Measurements from ENCODE around the gene MFSD11. TPM values are rescaled to one million over a fixed set of nuclear protein-coding genes. Genes with fewer than 3 reads are reported as not detected.
"Not testable (repeated sequence)": the region's sequence is repeated elsewhere in the genome, so short reads cannot be mapped to it uniquely, and the experiment has no call there.

MFSD11 gene
- total RNA-seq, 1 donor from 2014 or later = 13.4 TPM

DNA sequence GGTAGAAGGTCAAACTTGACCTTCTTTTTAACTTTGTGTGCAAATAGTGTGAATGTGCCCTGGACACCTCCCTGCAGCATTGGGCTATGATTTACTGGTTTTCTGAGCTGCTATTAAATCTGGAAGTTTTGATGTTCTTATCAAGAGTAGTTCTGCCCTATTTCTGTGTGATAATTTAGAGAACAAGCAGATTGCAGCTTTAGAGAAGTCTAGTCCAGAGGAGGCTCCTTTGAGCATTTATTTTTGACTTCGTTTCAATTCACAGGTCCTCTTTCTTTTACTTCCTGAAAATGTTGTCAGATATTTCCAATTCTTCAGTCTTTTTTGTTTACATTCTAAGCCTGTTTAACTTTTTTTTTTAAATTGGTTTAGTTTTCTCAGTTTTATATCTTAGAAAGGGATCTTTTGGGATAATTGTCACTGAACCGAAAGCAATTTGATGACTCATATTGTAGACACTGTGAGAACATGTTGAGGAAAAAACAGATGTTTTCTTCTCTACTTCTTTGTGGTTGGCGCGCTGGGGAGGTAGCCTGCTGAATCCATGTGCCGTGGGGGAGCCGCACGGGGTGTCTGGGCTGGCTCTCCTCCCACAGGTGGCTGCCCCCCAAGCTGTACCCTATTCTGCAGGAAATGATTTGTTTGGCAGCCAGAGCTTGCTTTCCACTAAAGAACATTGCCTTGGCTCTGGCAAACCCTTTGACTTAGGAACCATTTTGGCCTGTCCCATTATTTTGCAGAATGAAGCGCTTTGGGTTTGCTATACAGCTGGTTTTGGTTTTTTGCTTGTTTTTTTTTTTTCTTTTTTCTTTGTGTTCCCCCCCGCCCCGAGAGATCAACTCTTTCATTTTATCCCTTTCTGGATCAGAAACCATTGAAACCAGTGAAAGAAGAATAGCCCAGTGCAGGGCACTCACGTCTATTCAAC, 53.4 kb downstream of the MFSD11 start:
- DNase-seq (ENCODE audit: low spot score) = no peak
- no peak for ATAC-seq

DNA sequence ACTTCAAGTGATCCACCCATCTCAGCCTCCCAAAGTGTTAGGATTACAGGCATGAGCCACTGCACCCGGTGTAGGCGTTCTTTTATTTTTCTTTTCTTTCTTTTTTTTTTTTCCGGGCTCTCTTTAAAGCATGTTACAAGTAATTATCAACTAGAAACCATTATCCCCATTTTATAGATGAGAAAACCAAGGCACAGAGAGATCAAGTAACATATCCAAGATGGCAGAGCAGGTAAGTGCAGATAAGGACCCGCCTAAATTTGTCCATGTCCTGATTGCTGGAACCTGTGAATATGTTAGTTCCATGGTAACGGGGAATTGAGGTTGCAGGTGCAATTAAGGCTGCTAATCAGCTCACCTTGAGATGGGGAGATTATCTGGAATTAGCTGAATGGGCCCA, 54.4 kb downstream of the MFSD11 start:
- no peak for ATAC-seq
- DNase-seq (ENCODE audit: low spot score) = no peak

DNA sequence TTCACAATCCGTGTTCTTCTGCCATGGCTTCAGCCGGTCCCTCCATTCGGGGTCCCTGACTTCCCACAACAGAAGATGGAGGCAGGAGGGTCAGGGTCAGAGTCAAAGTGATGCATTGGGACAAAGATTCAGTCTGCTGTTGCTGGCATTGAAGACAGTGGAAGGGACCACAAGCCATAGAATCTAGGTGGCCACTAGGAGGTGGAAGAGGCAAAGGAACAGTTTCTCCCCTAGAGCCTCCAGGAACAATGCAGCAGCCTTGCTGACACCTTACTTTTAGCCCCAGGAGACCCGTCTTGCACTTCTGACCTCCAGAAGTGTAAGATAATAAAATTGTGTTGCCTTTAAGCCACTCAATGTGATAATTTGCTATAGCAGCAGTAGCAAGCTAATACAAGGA, 55.9 kb downstream of the MFSD11 start:
- ATAC-seq (peak; percentile 23), DNase-seq (ENCODE audit: low spot score) (no peak)

- ATAC-seq (no peak), DNase-seq (ENCODE audit: low spot score) (no peak)
Observed at GRCh38 chr17:76796081-76796480, 58.2 kb downstream of the MFSD11 start.

GRCh38 chr17:76797241-76797840, 59.4 kb downstream of the MFSD11 start:
- DNase-seq (ENCODE audit: low spot score) (no peak), ATAC-seq (no peak)

- no peak for DNase-seq (ENCODE audit: low spot score)
- ATAC-seq = no peak
Observed at GRCh38 chr17:76801706-76802105, 63.8 kb downstream of the MFSD11 start.

- no peak for ATAC-seq
- no peak for DNase-seq (ENCODE audit: low spot score)
Observed at GRCh38 chr17:76805319-76805718, 67.4 kb downstream of the MFSD11 start.

DNA sequence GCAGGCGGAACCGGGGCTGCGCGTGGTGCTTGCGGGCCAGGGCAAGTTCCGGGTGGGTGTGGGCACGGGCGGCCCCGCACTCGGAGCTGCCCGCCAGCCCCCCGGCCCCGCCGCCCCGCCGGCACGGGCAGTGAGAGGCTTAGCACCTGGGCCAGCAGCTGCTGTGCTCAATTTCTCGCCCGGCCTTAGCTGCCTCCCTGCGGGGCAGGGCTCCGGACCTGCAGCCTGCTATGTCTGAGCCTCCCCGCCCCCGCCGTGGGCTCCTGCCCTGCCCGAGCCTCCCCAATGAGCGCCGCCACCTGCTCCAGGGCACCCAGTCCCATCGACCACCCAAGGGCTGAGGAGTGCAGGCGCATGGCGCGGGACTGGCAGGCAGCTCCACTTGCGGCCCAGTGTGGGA, 68.2 kb downstream of the MFSD11 start:
- not testable (repeated sequence) for ATAC-seq; DNase-seq (ENCODE audit: low spot score)

DNA sequence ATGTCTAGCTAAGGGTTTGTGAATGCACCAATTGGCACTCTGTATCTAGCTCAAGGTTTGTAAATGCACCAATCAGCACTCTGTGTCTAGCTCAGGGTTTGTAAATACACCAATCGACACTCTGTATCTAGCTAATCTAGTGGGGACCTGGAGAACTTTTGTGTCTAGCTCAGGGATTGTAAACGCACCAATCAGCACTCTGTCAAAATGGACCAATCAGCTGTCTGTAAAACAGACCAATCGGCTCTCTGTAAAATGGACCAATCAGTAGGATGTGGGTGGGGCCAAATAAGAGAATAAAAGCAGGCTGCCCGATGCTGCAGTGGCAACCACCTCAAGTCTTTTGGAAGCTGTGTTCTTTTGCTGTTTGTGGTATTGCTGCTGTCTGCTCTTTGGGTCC, 68.8 kb downstream of the MFSD11 start:
- ATAC-seq; DNase-seq (ENCODE audit: low spot score): not testable (repeated sequence)

GRCh38 chr17:76808326-76808725, 70.4 kb downstream of the MFSD11 start:
- ATAC-seq (no peak), DNase-seq (ENCODE audit: low spot score) (no peak)

GRCh38 chr17:76810956-76811355, 73.0 kb downstream of the MFSD11 start:
- DNase-seq (ENCODE audit: low spot score) (no peak), ATAC-seq (no peak)

- ATAC-seq (no peak), DNase-seq (ENCODE audit: low spot score) (no peak)
Observed at GRCh38 chr17:76811834-76812233, 73.9 kb downstream of the MFSD11 start.

DNA sequence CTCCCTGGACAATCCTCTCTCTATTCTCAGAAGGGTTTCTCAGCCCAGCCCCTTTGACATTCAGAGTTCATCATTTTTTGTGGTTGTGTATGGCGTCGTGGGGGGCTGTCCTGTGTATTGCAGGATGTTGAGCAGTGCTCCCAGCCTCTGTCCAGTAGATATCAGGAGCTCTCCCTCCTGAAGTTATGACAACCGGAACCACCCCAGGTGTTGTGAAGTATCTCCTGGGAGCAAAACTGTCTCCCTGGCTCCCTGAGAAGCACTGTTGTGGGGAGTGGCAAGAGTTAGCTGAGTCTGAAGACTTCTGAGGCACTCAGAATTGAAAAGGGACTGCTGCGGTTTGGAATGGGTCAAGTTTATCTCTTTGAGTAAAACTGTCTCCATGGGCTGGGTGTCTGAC, 74.3 kb downstream of the MFSD11 start:
- no peak for ATAC-seq

GRCh38 chr17:76812968-76813367, 75.0 kb downstream of the MFSD11 start:
- DNase-seq (ENCODE audit: low spot score) (no peak), ATAC-seq (no peak)

More for the DNA sequence above, 74.3 kb downstream of the MFSD11 start:
- DNase-seq (ENCODE audit: low spot score) = no peak

GRCh38 chr17:76815907-76816589, 78.1 kb downstream of the MFSD11 start:
- not testable (repeated sequence) for ATAC-seq; DNase-seq (ENCODE audit: low spot score)

GRCh38 chr17:76816590-76817135, 78.7 kb downstream of the MFSD11 start:
- ATAC-seq (peak; percentile 63), DNase-seq (ENCODE audit: low spot score) (no peak)

GRCh38 chr17:76820039-76820438, 82.1 kb downstream of the MFSD11 start:
- DNase-seq (ENCODE audit: low spot score) (no peak), ATAC-seq (no peak)

DNA sequence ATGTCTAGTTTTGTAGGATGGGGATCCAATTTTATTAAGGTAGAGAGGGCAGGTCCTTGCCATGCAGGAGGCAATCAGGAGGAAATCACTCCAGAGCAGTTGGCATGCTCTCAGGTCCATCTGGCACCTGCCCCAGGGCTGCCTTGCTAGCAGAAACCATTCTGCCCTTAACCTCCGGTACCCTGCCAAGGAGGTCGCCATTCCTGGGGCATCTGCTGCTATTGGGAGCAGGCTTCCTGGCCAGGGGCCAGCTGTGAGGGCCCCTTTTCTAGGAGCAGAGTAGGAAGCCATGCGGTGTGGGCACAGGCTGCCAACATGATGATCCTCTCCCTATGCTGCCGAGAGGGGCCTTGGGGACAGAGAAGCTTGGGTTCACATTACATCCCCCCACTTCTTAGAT, 82.6 kb downstream of the MFSD11 start:
- DNase-seq (ENCODE audit: low spot score) (no peak), ATAC-seq (no peak)

- no peak for DNase-seq (ENCODE audit: low spot score)
Observed at GRCh38 chr17:76822184-76822778, 84.4 kb downstream of the MFSD11 start.

DNA sequence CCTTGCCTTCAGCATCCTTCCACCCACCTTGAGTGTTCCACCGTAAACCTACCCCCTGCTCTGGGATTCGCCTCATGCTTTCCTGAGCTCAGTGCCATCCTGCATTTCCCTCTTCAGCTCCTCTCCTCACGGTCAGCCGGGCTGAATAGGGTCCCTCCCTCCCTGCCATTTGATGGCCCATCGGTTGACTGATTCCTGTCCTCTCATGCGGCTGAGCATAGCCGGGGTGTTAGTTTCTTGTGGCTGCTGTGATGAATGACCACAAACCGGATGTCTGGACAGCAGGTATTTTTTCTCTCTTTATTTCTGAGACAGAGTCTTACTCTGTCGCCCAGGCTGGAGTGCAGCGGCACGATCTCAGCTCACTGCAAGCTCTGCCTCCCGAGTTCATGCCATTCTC, 86.2 kb downstream of the MFSD11 start:
- DNase-seq (ENCODE audit: low spot score) = no peak

More at GRCh38 chr17:76822184-76822778, 84.4 kb downstream of the MFSD11 start:
- ATAC-seq = no peak

More for the DNA sequence above, 86.2 kb downstream of the MFSD11 start:
- ATAC-seq = no peak
